ENCODE data around the gene GDF9. TPM values are rescaled to one million over a fixed set of nuclear protein-coding genes. Genes with fewer than 3 reads are reported as not detected.

The GDF9 gene
- total RNA-seq, 2 donors from 2014 or later = 1.9 to 2.8 TPM

- DNase-seq = no peak
- Mint-ChIP-seq H3K4me1 (ENCODE audit: low read depth) (peaks cover 4% of the 10 kb centered on the region), H3K36me3 (ENCODE audit: insufficient read depth in 2 of 2) (no peaks in the 10 kb centered on the region), H3K4me3 (no peak overlapping the region), H3K27ac (no peak overlapping the region), H3K27me3 (ENCODE audit: low read depth) (no peaks in the 10 kb centered on the region), H3K9me3 (no peaks in the 10 kb centered on the region)
- ATAC-seq (replicated peaks in 1 of 2) = no peak
Observed at GRCh38 chr5:132840313-132840712, 26.0 kb downstream of the GDF9 start.

DNA sequence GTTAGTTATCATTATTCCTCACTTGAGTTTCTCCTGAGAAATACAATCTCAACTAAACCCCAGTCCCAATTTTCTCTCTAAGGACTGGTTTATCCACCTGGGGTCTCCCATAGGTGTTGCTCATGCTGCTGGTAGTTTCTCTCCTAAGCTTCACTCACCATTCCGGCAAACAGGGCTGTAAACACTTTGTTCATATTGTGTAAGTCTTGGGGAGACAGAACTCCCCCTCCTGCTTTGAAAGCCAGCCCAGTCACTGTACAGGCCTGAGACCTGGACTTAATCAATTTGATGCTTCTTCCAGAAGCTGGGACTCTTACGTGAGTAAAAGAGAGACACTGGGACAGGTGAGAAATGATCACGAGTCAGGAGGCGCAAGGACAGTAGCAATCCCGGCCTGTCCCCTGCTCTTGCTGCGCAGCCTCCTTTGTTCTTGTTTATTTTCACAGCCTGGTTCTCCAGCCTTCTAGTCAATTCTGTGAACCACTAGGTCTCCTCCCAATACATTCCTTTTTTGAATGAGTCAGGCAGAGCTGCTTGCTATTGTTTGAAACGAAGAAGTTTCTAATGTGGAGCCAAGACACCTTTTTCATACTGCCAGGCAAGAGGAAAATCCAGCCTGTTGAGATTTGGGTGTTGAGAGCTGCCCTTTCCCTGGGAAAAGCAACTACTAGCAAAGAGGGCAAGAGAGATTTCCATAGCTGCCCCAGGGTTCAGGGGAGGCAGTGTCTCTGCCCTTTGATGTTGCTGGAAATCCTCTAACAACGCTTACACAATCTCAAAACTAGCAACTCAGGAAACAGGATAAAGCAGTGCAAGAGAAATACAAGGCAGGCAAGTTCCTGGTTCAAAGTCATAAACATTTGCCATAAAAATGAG is 26.6 kb downstream of the GDF9 start:
- no peak for ATAC-seq (replicated peaks in 1 of 2)
- Mint-ChIP-seq H3K27me3 (ENCODE audit: low read depth) (no peaks in the 10 kb centered on the region), H3K4me3 (no peak overlapping the region), H3K4me1 (ENCODE audit: low read depth) (peaks cover 4% of the 10 kb centered on the region), H3K9me3 (no peaks in the 10 kb centered on the region), H3K36me3 (ENCODE audit: insufficient read depth in 2 of 2) (no peaks in the 10 kb centered on the region), H3K27ac (no peak overlapping the region)
- no peak for DNase-seq

- no peak overlapping the region for H3K27ac Mint-ChIP-seq
- H3K9me3 Mint-ChIP-seq = no peaks in the 10 kb centered on the region
- ATAC-seq (replicated peaks in 1 of 2) = no peak
- no peak overlapping the region for H3K4me3 Mint-ChIP-seq
- peaks cover 5% of the 10 kb centered on the region for H3K27me3 Mint-ChIP-seq (ENCODE audit: low read depth)
- DNase-seq = no peak
- H3K36me3 Mint-ChIP-seq (ENCODE audit: insufficient read depth in 2 of 2) = no peaks in the 10 kb centered on the region
- peaks cover 4% of the 10 kb centered on the region for H3K4me1 Mint-ChIP-seq (ENCODE audit: low read depth)
Observed at GRCh38 chr5:132838516-132839282, 27.6 kb downstream of the GDF9 start.

DNA sequence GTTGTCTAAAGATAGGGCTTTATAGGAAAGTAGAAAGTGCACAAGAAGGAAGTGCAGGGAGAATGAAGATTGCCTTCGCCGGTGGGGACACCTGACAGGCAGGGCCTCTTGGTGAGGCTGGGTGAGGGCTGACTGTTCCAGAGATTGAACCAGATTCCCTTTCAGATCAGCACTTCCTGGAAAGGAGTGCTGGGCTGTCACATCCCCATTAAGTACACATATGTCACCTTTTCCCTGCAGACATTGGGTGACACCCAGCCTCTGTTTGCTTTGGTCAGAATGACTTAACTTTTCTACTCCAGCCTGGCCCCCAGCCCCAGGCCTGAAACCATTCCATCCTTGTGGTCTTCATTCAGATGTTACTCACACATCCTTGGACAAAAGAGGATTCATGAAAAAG is 28.4 kb downstream of the GDF9 start:
- Mint-ChIP-seq H3K27me3 (ENCODE audit: low read depth) (peaks cover 11% of the 10 kb centered on the region), H3K36me3 (ENCODE audit: insufficient read depth in 2 of 2) (no peaks in the 10 kb centered on the region), H3K9me3 (no peaks in the 10 kb centered on the region), H3K4me1 (ENCODE audit: low read depth) (peaks cover 4% of the 10 kb centered on the region), H3K27ac (no peak overlapping the region), H3K4me3 (no peak overlapping the region)
- no peak for ATAC-seq (replicated peaks in 1 of 2)
- DNase-seq = no peak

DNA sequence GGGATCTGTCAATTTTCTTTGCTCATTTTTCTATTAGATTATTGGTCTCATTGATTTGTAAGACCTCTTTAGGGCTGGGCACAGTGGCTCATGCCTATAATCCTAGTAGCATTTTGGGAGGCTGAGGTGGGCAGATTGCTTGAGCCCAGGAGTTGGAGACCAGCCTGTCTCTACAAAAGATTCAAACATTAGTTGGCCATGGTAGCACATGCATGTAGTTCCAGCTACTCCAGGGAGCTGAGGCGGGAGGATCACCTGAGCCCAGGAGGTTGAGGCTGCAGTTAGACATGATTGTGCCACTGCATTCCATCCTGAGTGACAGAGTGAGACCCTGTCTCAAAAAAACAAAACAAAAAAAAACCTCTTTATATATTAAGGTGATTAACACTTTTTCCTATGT is 29.4 kb downstream of the GDF9 start:
- Mint-ChIP-seq H3K36me3 (ENCODE audit: insufficient read depth in 2 of 2) (no peaks in the 10 kb centered on the region), H3K4me3 (no peak overlapping the region), H3K27me3 (ENCODE audit: low read depth) (peaks cover 16% of the 10 kb centered on the region), H3K4me1 (ENCODE audit: low read depth) (peaks cover 4% of the 10 kb centered on the region), H3K27ac (no peak overlapping the region), H3K9me3 (no peaks in the 10 kb centered on the region)
- ATAC-seq (replicated peaks in 1 of 2) (no peak), DNase-seq (no peak)

- no peaks in the 10 kb centered on the region for H3K9me3 Mint-ChIP-seq
- H3K27me3 Mint-ChIP-seq (ENCODE audit: low read depth) = peaks cover 31% of the 10 kb centered on the region
- H3K27ac Mint-ChIP-seq = no peak overlapping the region
- H3K4me3 Mint-ChIP-seq = no peak overlapping the region
- ATAC-seq (replicated peaks in 1 of 2) = no peak
- H3K36me3 Mint-ChIP-seq (ENCODE audit: insufficient read depth in 2 of 2) = no peaks in the 10 kb centered on the region
- DNase-seq = no peak
- H3K4me1 Mint-ChIP-seq (ENCODE audit: low read depth) = peaks cover 12% of the 10 kb centered on the region
Observed at GRCh38 chr5:132834057-132834456, 32.2 kb downstream of the GDF9 start.

GRCh38 chr5:132832612-132833011 is 33.7 kb downstream of the GDF9 start:
- ATAC-seq (replicated peaks in 1 of 2) = no peak
- H3K27ac Mint-ChIP-seq = no peak overlapping the region

GRCh38 chr5:132831095-132831860 is 35.0 kb downstream of the GDF9 start:
- Mint-ChIP-seq H3K27ac (no peak overlapping the region), H3K36me3 (ENCODE audit: insufficient read depth in 2 of 2) (no peaks in the 10 kb centered on the region), H3K4me3 (peak overlapping the region; percentile 81 to 88), H3K27me3 (ENCODE audit: low read depth) (peaks cover 58% of the 10 kb centered on the region), H3K9me3 (no peaks in the 10 kb centered on the region), H3K4me1 (ENCODE audit: low read depth) (peaks cover 9% of the 10 kb centered on the region)
- DNase-seq (no peak), ATAC-seq (replicated peaks in 1 of 2) (no peak)

More at GRCh38 chr5:132832612-132833011, 33.7 kb downstream of the GDF9 start:
- Mint-ChIP-seq H3K4me3 (no peak overlapping the region), H3K4me1 (ENCODE audit: low read depth) (peaks cover 9% of the 10 kb centered on the region), H3K36me3 (ENCODE audit: insufficient read depth in 2 of 2) (no peaks in the 10 kb centered on the region), H3K27me3 (ENCODE audit: low read depth) (peaks cover 45% of the 10 kb centered on the region), H3K9me3 (no peaks in the 10 kb centered on the region)
- DNase-seq = no peak

DNA sequence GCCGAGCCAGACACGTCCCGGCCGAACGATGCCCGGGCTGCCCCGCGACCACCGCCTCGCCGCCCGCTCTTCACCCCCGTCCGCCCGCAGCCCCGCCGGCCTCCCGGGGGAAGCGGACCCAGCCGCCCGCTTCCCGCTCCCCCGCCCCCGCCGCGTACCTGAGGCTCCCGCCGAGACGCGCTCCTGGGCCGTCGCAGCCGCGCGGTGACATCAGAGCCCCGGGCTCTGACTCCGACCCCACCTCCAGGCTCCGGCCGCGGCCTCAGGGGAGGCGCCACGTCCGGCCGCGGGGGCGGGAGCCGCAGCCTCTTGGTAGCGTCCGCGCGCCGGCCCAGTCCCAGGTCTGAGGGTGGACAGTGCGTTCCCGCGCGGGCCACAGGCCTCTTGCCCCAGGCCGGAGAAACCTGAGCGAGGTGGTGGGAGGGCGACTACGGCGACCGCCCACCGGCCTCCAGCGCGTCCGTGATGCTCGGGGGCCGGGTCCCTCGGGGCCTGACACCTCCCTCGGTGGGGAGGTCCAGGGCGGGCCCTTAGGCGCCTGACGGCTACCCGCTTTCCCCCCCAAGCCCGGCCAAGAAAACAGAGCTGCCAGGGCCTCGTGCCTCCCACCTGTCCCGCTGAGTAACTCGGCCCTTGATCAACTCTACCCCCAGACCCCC is 35.7 kb downstream of the GDF9 start, which contains the start of gene SHROOM1:
SHROOM1 (minus strand) TSS at position 212 of the 659 bp plus-strand sequence. CDS start 4,507 bp downstream, outside the sequence.
- no peaks in the 10 kb centered on the region for H3K9me3 Mint-ChIP-seq
- H3K4me1 Mint-ChIP-seq (ENCODE audit: low read depth) = peaks cover 9% of the 10 kb centered on the region
- DNase-seq = peak; percentile 51 to 55
- no peaks in the 10 kb centered on the region for H3K36me3 Mint-ChIP-seq (ENCODE audit: insufficient read depth in 2 of 2)
- peaks cover 63% of the 10 kb centered on the region for H3K27me3 Mint-ChIP-seq (ENCODE audit: low read depth)
- ATAC-seq (replicated peaks in 1 of 2) = peak; percentile 52 to 70
- no peak within 1 kb of the TSS for H3K27ac Mint-ChIP-seq
- H3K4me3 Mint-ChIP-seq = peak within 1 kb of the TSS; percentile 88 to 92

- H3K4me1 Mint-ChIP-seq (ENCODE audit: low read depth) = peaks cover 9% of the 10 kb centered on the region
- H3K36me3 Mint-ChIP-seq (ENCODE audit: insufficient read depth in 2 of 2) = no peaks in the 10 kb centered on the region
- no peaks in the 10 kb centered on the region for H3K9me3 Mint-ChIP-seq
- H3K4me3 Mint-ChIP-seq = peak overlapping the region; percentile 88 to 92
- no peak overlapping the region for H3K27ac Mint-ChIP-seq
- ATAC-seq (replicated peaks in 1 of 2) (peak; percentile 87 to 89), DNase-seq (peak; percentile 83 to 85)
- H3K27me3 Mint-ChIP-seq (ENCODE audit: low read depth) = peaks cover 67% of the 10 kb centered on the region
Observed at GRCh38 chr5:132829742-132830435, 36.4 kb downstream of the GDF9 start.

- Mint-ChIP-seq H3K36me3 (ENCODE audit: insufficient read depth in 2 of 2) (no peaks in the 10 kb centered on the region), H3K4me3 (peak overlapping the region; percentile 88 to 92), H3K9me3 (no peaks in the 10 kb centered on the region), H3K27ac (no peak overlapping the region), H3K27me3 (ENCODE audit: low read depth) (peaks cover 74% of the 10 kb centered on the region), H3K4me1 (ENCODE audit: low read depth) (peaks cover 9% of the 10 kb centered on the region)
- DNase-seq (no peak), ATAC-seq (replicated peaks in 1 of 2) (no peak)
Observed at GRCh38 chr5:132828846-132829494, 37.3 kb downstream of the GDF9 start.

Measured in activated T-cell treated with anti-CD3 and anti-CD28 coated beads, Interleukin-2, amount 50 U/mL, for 72 hours (primary cell).